Measurements from ENCODE around the gene KLHL14.

The KLHL14 gene

DNA sequence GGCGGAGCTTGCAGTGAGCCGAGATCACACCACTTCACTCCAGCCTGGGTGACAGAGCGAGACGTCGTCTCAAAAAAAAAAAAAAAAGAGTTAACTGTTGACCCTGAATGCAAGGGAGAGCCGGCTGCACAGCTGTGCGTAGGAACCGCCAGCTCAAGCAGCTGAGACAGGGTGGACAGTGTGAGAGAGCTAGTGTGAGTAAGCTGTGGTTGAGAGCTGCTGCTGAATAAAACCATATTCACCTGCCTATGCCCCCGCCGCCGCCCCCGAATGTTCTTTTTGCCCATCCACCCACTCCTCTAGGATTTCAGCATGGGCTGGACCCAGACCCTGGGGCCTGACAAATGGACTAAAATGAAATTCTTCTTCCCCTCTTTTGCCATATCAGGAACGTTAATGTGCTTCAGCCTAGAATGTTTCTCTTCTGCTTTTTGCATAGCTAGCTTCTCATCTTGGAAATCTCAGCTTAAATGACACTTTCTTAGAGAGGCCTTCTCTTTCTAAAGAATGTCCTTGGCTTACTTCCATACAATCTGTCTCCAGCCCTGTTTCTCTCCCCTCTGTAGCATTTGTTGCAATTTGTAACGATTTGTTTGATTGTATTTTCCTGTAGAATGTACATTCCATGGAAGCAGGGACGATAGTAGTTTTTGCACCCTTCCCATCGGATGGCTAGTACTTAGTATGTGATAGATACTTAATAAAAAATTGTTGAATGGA is 142.7 kb downstream of the KLHL14 start:
- ATAC-seq = no peak

DNA sequence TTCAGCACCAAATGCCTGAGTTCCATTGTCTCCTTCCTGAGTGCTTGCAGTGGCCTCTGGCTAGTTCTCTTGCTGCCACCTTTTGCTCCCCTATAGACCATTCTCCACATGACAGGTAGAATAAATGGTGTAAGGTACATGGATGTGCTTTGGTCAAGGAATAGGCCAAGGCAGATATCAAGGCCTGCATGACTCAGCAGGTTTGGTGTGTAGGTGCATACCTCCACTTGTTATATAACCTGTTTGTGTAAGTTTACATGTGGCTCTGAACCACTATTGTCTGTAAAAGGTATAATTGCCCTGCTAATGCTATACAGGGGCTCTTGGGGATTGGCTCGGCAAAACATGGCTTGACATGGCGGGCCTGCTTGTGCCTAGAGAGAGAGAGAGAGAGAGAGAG is 143.5 kb downstream of the KLHL14 start:
- ATAC-seq = no peak

DNA sequence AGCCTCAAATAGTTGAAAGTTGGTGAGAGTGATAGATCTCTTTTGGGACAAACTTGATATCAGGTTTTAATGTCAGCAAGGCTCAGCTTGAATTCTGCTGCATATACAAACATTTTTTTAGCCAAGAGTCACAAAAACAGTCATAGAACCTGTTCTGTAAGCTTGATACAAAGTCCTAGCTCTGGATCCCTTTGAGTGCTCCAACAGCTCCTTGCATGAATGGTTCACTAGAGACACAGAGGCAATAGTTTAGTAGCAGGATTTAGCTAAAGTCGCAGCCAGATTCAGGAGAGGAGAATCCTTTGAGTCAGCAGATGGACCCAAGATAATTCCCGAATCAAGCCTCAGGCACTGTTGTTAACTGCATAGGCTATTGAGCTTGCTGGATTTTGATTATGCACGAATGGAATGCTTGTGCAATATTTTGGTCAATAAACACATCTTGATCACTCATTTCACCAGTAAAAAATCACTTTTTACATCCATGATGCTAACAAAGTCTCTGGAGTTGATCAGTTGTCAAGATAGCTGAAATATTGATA is 148.6 kb downstream of the KLHL14 start:
- ATAC-seq = no peak

DNA sequence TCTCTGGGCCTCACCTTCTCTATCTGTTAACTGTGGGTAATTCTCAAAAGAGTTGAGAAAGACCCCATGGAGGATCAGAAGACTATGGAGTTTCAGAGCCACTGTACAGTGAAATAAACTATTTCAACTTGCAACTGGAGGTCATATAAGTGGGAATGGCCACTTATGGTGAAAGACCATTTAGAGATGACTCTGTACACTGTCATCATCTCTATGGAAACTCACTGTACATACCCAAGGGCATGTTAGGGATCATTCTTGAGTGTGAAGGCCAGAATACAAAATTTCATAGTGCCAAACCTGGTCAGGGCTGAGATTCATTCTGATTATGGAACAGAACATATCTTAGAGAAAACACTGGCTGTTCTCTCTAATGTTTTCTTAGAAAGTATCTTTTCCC is 149.3 kb downstream of the KLHL14 start:
- ATAC-seq = no peak
